Muscle of leg (tissue), 11 donors: Measurements from ENCODE around the gene HDLBP. TPM values are rescaled to one million over a fixed set of nuclear protein-coding genes. Genes with fewer than 3 reads are reported as not detected.
"Not testable (repeated sequence)": the region's sequence is repeated elsewhere in the genome, so short reads cannot be mapped to it uniquely, and the experiment has no call there.

Experiments
- DNase-seq: peaks from one replicate; pipeline ENCODE4 v3.0.0; 2013
- H3K27ac ChIP-seq: one replicate; pipeline ENCODE4 v1.5.1; 2013; ENCODE audit warnings: mild to moderate bottlenecking, low read length, control low read depth
- H3K27me3 ChIP-seq: one replicate; pipeline ENCODE4 v1.6.1; 2013; ENCODE audit warnings: low read length; ENCODE audit not compliant: control insufficient read depth, insufficient read depth
- H3K36me3 ChIP-seq: one replicate; pipeline ENCODE4 v1.6.1; 2013; ENCODE audit warnings: low read length; ENCODE audit not compliant: control insufficient read depth, insufficient read depth
- H3K4me1 ChIP-seq: one replicate; pipeline ENCODE4 v1.6.1; 2013; ENCODE audit warnings: low read length; ENCODE audit not compliant: control insufficient read depth, insufficient read depth
- H3K4me3 ChIP-seq: one replicate; pipeline ENCODE4 v1.5.1; 2013; ENCODE audit warnings: low read length, control low read depth
- H3K9me3 ChIP-seq: replicated peaks from 2 replicates; pipeline ENCODE4 v1.6.1; 2013; ENCODE audit warnings: low read depth, low read length; ENCODE audit not compliant: control insufficient read depth
- WGBS: methylation state at CpG from one replicate; pipeline ENCODE4 v1.1.5; 2013; ENCODE audit warnings: missing lambda C conversion rate; ENCODE audit not compliant: insufficient coverage; 5-methylcytosine and 5-hydroxymethylcytosine counted together
- polyA plus RNA-seq, 8 donors: library from polyadenylated mRNA; unstranded; fragments of 120-200 nt; gene quantifications; one replicate each; pipeline versions ENCODE4 v1.2.1 to v1.2.3, GENCODE V29; 2013; ENCODE audit warnings: inconsistent platforms in 1 of 8, low replicate concordance in 1 of 8; ENCODE audit not compliant: insufficient read length in 8 of 8, insufficient read depth in 1 of 8
- total RNA-seq: library from RNA; stranded (reverse); fragments of 120-200 nt; gene quantifications from one replicate; pipeline ENCODE4 v1.2.4, GENCODE V29; 2013

HDLBP gene
- total and polyA plus RNA-seq, 9 donors, result 331 to 470 (median 404) TPM

GRCh38 chr2:241318830-241319229, 3.4 kb upstream of the HDLBP start:
- WGBS, result 95% methylated on average over 3 of the region's 6 CpGs
- not testable (repeated sequence) for DNase-seq, H3K36me3 ChIP-seq, H3K27ac ChIP-seq, H3K4me3 ChIP-seq, H3K9me3 ChIP-seq, H3K27me3 ChIP-seq
- H3K4me1 ChIP-seq, result peaks cover 19% of the 10 kb centered on the region

- H3K4me1 ChIP-seq, result peaks cover 22% of the 10 kb centered on the region
- H3K36me3 ChIP-seq, result no peaks in the 10 kb centered on the region
- H3K4me3 ChIP-seq, result peak overlapping the region; percentile 95
- no peak for DNase-seq
- no peaks in the 10 kb centered on the region for H3K9me3 ChIP-seq
- H3K27me3 ChIP-seq, result no peaks in the 10 kb centered on the region
- peak overlapping the region; percentile 98 for H3K27ac ChIP-seq
- 54% methylated on average over 3 of the region's 4 CpGs for WGBS
Measured at GRCh38 chr2:241317391-241317790, 1.9 kb upstream of the HDLBP start.

GRCh38 chr2:241316825-241317224, 1.4 kb upstream of the HDLBP start:
- Histone ChIP-seq H3K4me3 (peak overlapping the region; percentile 95), H3K27ac (peak overlapping the region; percentile 98), H3K27me3 (no peaks in the 10 kb centered on the region), H3K9me3 (no peaks in the 10 kb centered on the region), H3K36me3 (no peaks in the 10 kb centered on the region), H3K4me1 (peaks cover 20% of the 10 kb centered on the region)
- no peak for DNase-seq
- WGBS, result no CpG with 5 or more reads among the region's 4 CpGs

- DNase-seq, result peak; percentile 88
- Histone ChIP-seq H3K4me1 (peaks cover 20% of the 10 kb centered on the region), H3K27me3 (no peaks in the 10 kb centered on the region), H3K27ac (peak within 1 kb of the TSS; percentile 100), H3K4me3 (peak within 1 kb of the TSS; percentile 95), H3K36me3 (no peaks in the 10 kb centered on the region), H3K9me3 (no peaks in the 10 kb centered on the region)
- under 1% methylated on average over 72 of the region's 75 CpGs for WGBS
Measured at GRCh38 chr2:241315879-241316631, 583 bp upstream of the HDLBP start, which contains the start of gene SEPTIN2. Gene SEPTIN2, plus strand, starts transcription at chr2:241315925. Its CDS starts 8,308 bp downstream, at chr2:241324233.

GRCh38 chr2:241314226-241315092, 1.0 kb downstream of the HDLBP start:
- H3K4me1 ChIP-seq, result peaks cover 17% of the 10 kb centered on the region
- no peaks in the 10 kb centered on the region for H3K27me3 ChIP-seq
- no peaks in the 10 kb centered on the region for H3K9me3 ChIP-seq
- peak; percentile 71 for DNase-seq
- peak overlapping the region; percentile 91 for H3K4me3 ChIP-seq
- 0% methylated on average over 31 of the region's 38 CpGs for WGBS
- no peaks in the 10 kb centered on the region for H3K36me3 ChIP-seq
- H3K27ac ChIP-seq, result peak overlapping the region; percentile 100

- Histone ChIP-seq H3K4me3 (no peak overlapping the region), H3K27ac (no peak overlapping the region), H3K4me1 (peaks cover 17% of the 10 kb centered on the region), H3K27me3 (no peaks in the 10 kb centered on the region), H3K36me3 (peaks cover 5% of the 10 kb centered on the region), H3K9me3 (no peaks in the 10 kb centered on the region)
- 81% methylated on average over 2 of the region's 8 CpGs for WGBS
- DNase-seq, result no peak
Measured at GRCh38 chr2:241313543-241314095, 1.9 kb downstream of the HDLBP start.

GRCh38 chr2:241312082-241312481, 3.4 kb downstream of the HDLBP start:
- Histone ChIP-seq H3K27ac (no peak overlapping the region), H3K4me3 (no peak overlapping the region), H3K4me1 (peaks cover 10% of the 10 kb centered on the region), H3K36me3 (peaks cover 8% of the 10 kb centered on the region), H3K9me3 (no peaks in the 10 kb centered on the region), H3K27me3 (no peaks in the 10 kb centered on the region)
- DNase-seq, result no peak
- no CpG with 5 or more reads among the region's 4 CpGs for WGBS

- 89% methylated on average over 3 of the region's 13 CpGs for WGBS
- no peak for DNase-seq
- no peak overlapping the region for H3K27ac ChIP-seq
- H3K36me3 ChIP-seq, result peaks cover 9% of the 10 kb centered on the region
- H3K4me3 ChIP-seq, result no peak overlapping the region
- peaks cover 10% of the 10 kb centered on the region for H3K4me1 ChIP-seq
- no peaks in the 10 kb centered on the region for H3K9me3 ChIP-seq
- H3K27me3 ChIP-seq, result no peaks in the 10 kb centered on the region
Measured at GRCh38 chr2:241310917-241311566, 4.4 kb downstream of the HDLBP start.

- no peak overlapping the region for H3K27ac ChIP-seq
- H3K9me3 ChIP-seq, result no peaks in the 10 kb centered on the region
- WGBS, result no CpG with 5 or more reads among the region's 2 CpGs
- no peak overlapping the region for H3K4me3 ChIP-seq
- no peaks in the 10 kb centered on the region for H3K27me3 ChIP-seq
- H3K4me1 ChIP-seq, result peaks cover 10% of the 10 kb centered on the region
- DNase-seq, result no peak
- H3K36me3 ChIP-seq, result peaks cover 9% of the 10 kb centered on the region
Measured at GRCh38 chr2:241309684-241310117, 5.8 kb downstream of the HDLBP start.
